ENCODE measurements around the gene SMIM12. TPM values are rescaled to one million over a fixed set of nuclear protein-coding genes. Genes with fewer than 3 reads are reported as not detected.

The SMIM12 gene
- total RNA-seq, 2 donors from 2014 or later: 49.6 to 55.2 TPM

- Histone ChIP-seq H3K27me3 (peaks cover 4% of the 10 kb centered on the region), H3K36me3 (no peaks in the 10 kb centered on the region), H3K9ac (ENCODE audit: low read depth in 2 of 2, low read length in 2 of 2) (no peak overlapping the region), H3K4me1 (no peaks in the 10 kb centered on the region), H3K27ac (no peak overlapping the region), H3K9me3 (no peaks in the 10 kb centered on the region), H3K4me3 (no peak overlapping the region)
- intact Hi-C loops (cut with DNase I): no loop called here
- TF ChIP-seq, protein P1, sequence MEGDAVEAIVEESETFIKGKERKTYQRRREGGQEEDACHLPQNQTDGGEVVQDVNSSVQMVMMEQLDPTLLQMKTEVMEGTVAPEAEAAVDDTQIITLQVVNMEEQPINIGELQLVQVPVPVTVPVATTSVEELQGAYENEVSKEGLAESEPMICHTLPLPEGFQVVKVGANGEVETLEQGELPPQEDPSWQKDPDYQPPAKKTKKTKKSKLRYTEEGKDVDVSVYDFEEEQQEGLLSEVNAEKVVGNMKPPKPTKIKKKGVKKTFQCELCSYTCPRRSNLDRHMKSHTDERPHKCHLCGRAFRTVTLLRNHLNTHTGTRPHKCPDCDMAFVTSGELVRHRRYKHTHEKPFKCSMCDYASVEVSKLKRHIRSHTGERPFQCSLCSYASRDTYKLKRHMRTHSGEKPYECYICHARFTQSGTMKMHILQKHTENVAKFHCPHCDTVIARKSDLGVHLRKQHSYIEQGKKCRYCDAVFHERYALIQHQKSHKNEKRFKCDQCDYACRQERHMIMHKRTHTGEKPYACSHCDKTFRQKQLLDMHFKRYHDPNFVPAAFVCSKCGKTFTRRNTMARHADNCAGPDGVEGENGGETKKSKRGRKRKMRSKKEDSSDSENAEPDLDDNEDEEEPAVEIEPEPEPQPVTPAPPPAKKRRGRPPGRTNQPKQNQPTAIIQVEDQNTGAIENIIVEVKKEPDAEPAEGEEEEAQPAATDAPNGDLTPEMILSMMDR (IDR thresholded peaks at IDR 0.05): no peak
- DNase-seq: no peak
These were observed 14.9 kb upstream of the SMIM12 start for GRCh38 chr1:34874296-34874952.

DNA sequence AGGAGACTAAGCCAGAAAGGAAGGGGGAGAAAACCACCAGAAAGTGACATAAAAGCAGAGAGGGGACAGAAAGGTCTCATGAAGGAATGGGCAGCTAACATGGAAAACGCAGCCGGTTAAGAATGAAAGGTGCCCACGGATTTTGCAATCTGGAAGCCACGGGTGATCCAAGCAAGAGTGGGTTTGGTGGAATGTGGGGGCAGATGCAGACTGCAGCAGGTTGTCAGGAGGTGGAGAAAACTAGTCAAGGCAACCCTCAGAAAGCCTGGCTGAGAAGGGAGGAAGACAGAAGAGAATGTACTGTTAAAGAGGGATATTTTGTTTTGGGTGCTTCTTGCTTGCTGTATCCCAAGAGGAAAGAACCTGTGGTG lies 12.6 kb upstream of the SMIM12 start:
- Histone ChIP-seq H3K36me3 (no peaks in the 10 kb centered on the region), H3K4me3 (no peak overlapping the region), H3K27me3 (no peaks in the 10 kb centered on the region), H3K4me1 (no peaks in the 10 kb centered on the region), H3K27ac (no peak overlapping the region), H3K9me3 (no peaks in the 10 kb centered on the region), H3K9ac (ENCODE audit: low read depth in 2 of 2, low read length in 2 of 2) (no peak overlapping the region)
- no peak for DNase-seq
- intact Hi-C loops (cut with DNase I): no loop called here
- TF ChIP-seq, protein P1 (IDR thresholded peaks at IDR 0.05): no peak

- DNase-seq: no peak
- no peaks in the 10 kb centered on the region for H3K4me1 ChIP-seq
- intact Hi-C loops (cut with DNase I): no loop called here
- no peaks in the 10 kb centered on the region for H3K9me3 ChIP-seq
- H3K9ac ChIP-seq (ENCODE audit: low read depth in 2 of 2, low read length in 2 of 2): no peak overlapping the region
- H3K27me3 ChIP-seq: no peaks in the 10 kb centered on the region
- TF ChIP-seq, protein P1 (IDR thresholded peaks at IDR 0.05): no peak
- no peak overlapping the region for H3K27ac ChIP-seq
- no peaks in the 10 kb centered on the region for H3K36me3 ChIP-seq
- no peak overlapping the region for H3K4me3 ChIP-seq
These were observed 12.0 kb upstream of the SMIM12 start for GRCh38 chr1:34871443-34872132.

GRCh38 chr1:34870395-34870794 lies 10.8 kb upstream of the SMIM12 start:
- H3K36me3 ChIP-seq: no peaks in the 10 kb centered on the region
- H3K4me1 ChIP-seq: no peaks in the 10 kb centered on the region
- intact Hi-C loops (cut with DNase I): no loop called here
- no peak overlapping the region for H3K27ac ChIP-seq
- H3K4me3 ChIP-seq: no peak overlapping the region
- no peak for DNase-seq
- TF ChIP-seq, protein P1 (IDR thresholded peaks at IDR 0.05): no peak
- no peaks in the 10 kb centered on the region for H3K9me3 ChIP-seq
- H3K9ac ChIP-seq (ENCODE audit: low read depth in 2 of 2, low read length in 2 of 2): no peak overlapping the region
- no peaks in the 10 kb centered on the region for H3K27me3 ChIP-seq

- no peaks in the 10 kb centered on the region for H3K4me1 ChIP-seq
- no peak for DNase-seq
- H3K9ac ChIP-seq (ENCODE audit: low read depth in 2 of 2, low read length in 2 of 2): no peak overlapping the region
- no peak overlapping the region for H3K27ac ChIP-seq
- TF ChIP-seq, protein P1 (IDR thresholded peaks at IDR 0.05): no peak
- H3K9me3 ChIP-seq: no peaks in the 10 kb centered on the region
- no peaks in the 10 kb centered on the region for H3K27me3 ChIP-seq
- no peaks in the 10 kb centered on the region for H3K36me3 ChIP-seq
- intact Hi-C loops (cut with DNase I): loop anchor here (5.0 kb wide), 1 partner anchor 82 kb away; no protein-coding TSS in a partner anchor
- H3K4me3 ChIP-seq: no peak overlapping the region
These were observed 10.2 kb upstream of the SMIM12 start for GRCh38 chr1:34869760-34870159.

All from colonic mucosa (tissue), 4 donors.